ENCODE results near the gene ANKRD2.
"Not testable (repeated sequence)": the region's sequence is repeated elsewhere in the genome, so short reads cannot be mapped to it uniquely, and the experiment has no call there.

GRCh38 chr10:97528876-97529275 lies 43.7 kb upstream of the ANKRD2 start:
- TF ChIP-seq, protein P1, sequence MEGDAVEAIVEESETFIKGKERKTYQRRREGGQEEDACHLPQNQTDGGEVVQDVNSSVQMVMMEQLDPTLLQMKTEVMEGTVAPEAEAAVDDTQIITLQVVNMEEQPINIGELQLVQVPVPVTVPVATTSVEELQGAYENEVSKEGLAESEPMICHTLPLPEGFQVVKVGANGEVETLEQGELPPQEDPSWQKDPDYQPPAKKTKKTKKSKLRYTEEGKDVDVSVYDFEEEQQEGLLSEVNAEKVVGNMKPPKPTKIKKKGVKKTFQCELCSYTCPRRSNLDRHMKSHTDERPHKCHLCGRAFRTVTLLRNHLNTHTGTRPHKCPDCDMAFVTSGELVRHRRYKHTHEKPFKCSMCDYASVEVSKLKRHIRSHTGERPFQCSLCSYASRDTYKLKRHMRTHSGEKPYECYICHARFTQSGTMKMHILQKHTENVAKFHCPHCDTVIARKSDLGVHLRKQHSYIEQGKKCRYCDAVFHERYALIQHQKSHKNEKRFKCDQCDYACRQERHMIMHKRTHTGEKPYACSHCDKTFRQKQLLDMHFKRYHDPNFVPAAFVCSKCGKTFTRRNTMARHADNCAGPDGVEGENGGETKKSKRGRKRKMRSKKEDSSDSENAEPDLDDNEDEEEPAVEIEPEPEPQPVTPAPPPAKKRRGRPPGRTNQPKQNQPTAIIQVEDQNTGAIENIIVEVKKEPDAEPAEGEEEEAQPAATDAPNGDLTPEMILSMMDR (IDR thresholded peaks at IDR 0.05): not testable (repeated sequence)
- TF ChIP-seq POLR2A (IDR thresholded peaks at IDR 0.05): not testable (repeated sequence)

Data from right lobe of liver (tissue), 4 donors.